Fibroblast of mammary gland (primary cell): ENCODE data around the gene VPS54.
A peak's percentile ranks its signal among the peaks of the same experiment; 100 is the strongest.
"Not testable (repeated sequence)": the region's sequence is repeated elsewhere in the genome, so short reads cannot be mapped to it uniquely, and the experiment has no call there.

Source experiments
- DNase-seq: peaks from one replicate; pipeline ENCODE4 v3.0.0-alpha.2; 2010; ENCODE audit warnings: low read depth
- H3K4me3 ChIP-seq: 2 replicates; pipeline ENCODE4 v1.5.1; 2011; ENCODE audit warnings: low read depth, mild to moderate bottlenecking, low read length, moderate library complexity; ENCODE audit not compliant: control insufficient read depth
- CTCF ChIP-seq: conservative IDR thresholded peaks from 2 replicates; pipeline ENCODE4 v1.5.1; 2011; ENCODE audit warnings: low read depth, low read length, inconsistent platforms; ENCODE audit not compliant: control insufficient read depth, insufficient read depth

The VPS54 gene

GRCh38 chr2:63993871-63994270 lies 25.4 kb downstream of the VPS54 start:
- peak; percentile 12 for DNase-seq
- H3K4me3 ChIP-seq = no peak overlapping the region
- no peak for TF ChIP-seq CTCF

- DNase-seq, H3K4me3 ChIP-seq: not testable (repeated sequence)
These were observed 26.1 kb downstream of the VPS54 start for GRCh38 chr2:63993130-63993584.

GRCh38 chr2:63992061-63992685 lies 27.1 kb downstream of the VPS54 start:
- no peak for DNase-seq
- no peak overlapping the region for H3K4me3 ChIP-seq
- no peak for TF ChIP-seq CTCF

- DNase-seq, H3K4me3 ChIP-seq: not testable (repeated sequence)
These were observed 27.8 kb downstream of the VPS54 start for GRCh38 chr2:63991173-63991999.

GRCh38 chr2:63990072-63990471 lies 29.2 kb downstream of the VPS54 start:
- no peak overlapping the region for H3K4me3 ChIP-seq
- no peak for TF ChIP-seq CTCF
- DNase-seq = no peak

GRCh38 chr2:63988842-63989436 lies 30.3 kb downstream of the VPS54 start:
- H3K4me3 ChIP-seq, DNase-seq: not testable (repeated sequence)

- DNase-seq = no peak
- TF ChIP-seq CTCF = no peak
These were observed 34.4 kb downstream of the VPS54 start for GRCh38 chr2:63984606-63985359.

More at GRCh38 chr2:63984606-63985359, 34.4 kb downstream of the VPS54 start:
- H3K4me3 ChIP-seq = no peak overlapping the region
